K562 (cell line): ENCODE data around the gene PKLR.

Experiments
- HCFC1 ChIP-seq: IDR thresholded peaks from 2 replicates; pipeline ENCODE4 v1.6.1; 2012; ENCODE audit warnings: low read depth, low read length, improper control_type of control experiment
- POLR3G ChIP-seq: IDR thresholded peaks from 2 replicates; pipeline ENCODE4 v1.6.1; 2011; ENCODE audit not compliant: insufficient read length, insufficient replicate concordance; ENCODE audit errors: extremely low read depth
- SPI1 ChIP-seq: IDR thresholded peaks from 2 replicates; pipeline ENCODE4 v1.6.1; 2011; ENCODE audit warnings: low read depth, low read length, control low read depth, borderline replicate concordance
- USF1 ChIP-seq: sonication (generic); formaldehyde crosslinking; IDR thresholded peaks from 2 replicates; pipeline ENCODE4 v1.9.0; 2022; ENCODE audit warnings: mild to moderate bottlenecking, missing genetic modification reagents

GRCh38 chr1:155329980-155330598 is 28.9 kb upstream of the PKLR start:
- TF ChIP-seq HCFC1 (no peak), USF1 (no peak), SPI1 (no peak), POLR3G (no peak)
